Measurements from ENCODE around the gene MARCHF3.

- TF ChIP-seq CTCF (CRISPR knock-in tag; IDR thresholded peaks at IDR 0.05) (no peak), RAD21 (CRISPR knock-in tag; IDR thresholded peaks at IDR 0.05) (no peak), RFXAP (CRISPR knock-in tag; IDR thresholded peaks at IDR 0.05; ENCODE audit: borderline replicate concordance) (no peak), KLF15 (CRISPR knock-in tag; IDR thresholded peaks at IDR 0.05; ENCODE audit: borderline replicate concordance) (no peak), ZBTB4 (CRISPR knock-in tag; IDR thresholded peaks at IDR 0.05; ENCODE audit: borderline replicate concordance) (no peak), CHD2 (IDR thresholded peaks at IDR 0.05; ENCODE audit: low read depth, low read length) (no peak), MYC (CRISPR knock-in tag; IDR thresholded peaks at IDR 0.05; ENCODE audit: borderline replicate concordance) (no peak), SRSF9 (IDR thresholded peaks at IDR 0.05; ENCODE audit: borderline replicate concordance, insufficient read depth, low read depth, low read length, poor library complexity, severe bottlenecking) (no peak), MAFF (IDR thresholded peaks at IDR 0.05; ENCODE audit: low read depth, low read length) (no peak), ZNF18 (CRISPR knock-in tag; IDR thresholded peaks at IDR 0.05; ENCODE audit: insufficient replicate concordance) (no peak), CBX2 (IDR thresholded peaks at IDR 0.05; ENCODE audit: low read depth, low read length) (no peak), CBX2 (CRISPR knock-in tag; IDR thresholded peaks at IDR 0.05; ENCODE audit: low read depth) (no peak)
Measured at GRCh38 chr5:126983874-126984266, 46.5 kb downstream of the MARCHF3 start.
